IPS-NIHi11 (cell line): ENCODE data around the gene ZDHHC18.
A peak's percentile ranks its signal among the peaks of the same experiment; 100 is the strongest.
"Not testable (repeated sequence)": the region's sequence is repeated elsewhere in the genome, so short reads cannot be mapped to it uniquely, and the experiment has no call there.

ENCODE experiments used
- DNase-seq: peaks from one replicate; pipeline ENCODE4 v3.0.0; 2012; ENCODE audit warnings: mixed read lengths, low spot score

Gene ZDHHC18

DNA sequence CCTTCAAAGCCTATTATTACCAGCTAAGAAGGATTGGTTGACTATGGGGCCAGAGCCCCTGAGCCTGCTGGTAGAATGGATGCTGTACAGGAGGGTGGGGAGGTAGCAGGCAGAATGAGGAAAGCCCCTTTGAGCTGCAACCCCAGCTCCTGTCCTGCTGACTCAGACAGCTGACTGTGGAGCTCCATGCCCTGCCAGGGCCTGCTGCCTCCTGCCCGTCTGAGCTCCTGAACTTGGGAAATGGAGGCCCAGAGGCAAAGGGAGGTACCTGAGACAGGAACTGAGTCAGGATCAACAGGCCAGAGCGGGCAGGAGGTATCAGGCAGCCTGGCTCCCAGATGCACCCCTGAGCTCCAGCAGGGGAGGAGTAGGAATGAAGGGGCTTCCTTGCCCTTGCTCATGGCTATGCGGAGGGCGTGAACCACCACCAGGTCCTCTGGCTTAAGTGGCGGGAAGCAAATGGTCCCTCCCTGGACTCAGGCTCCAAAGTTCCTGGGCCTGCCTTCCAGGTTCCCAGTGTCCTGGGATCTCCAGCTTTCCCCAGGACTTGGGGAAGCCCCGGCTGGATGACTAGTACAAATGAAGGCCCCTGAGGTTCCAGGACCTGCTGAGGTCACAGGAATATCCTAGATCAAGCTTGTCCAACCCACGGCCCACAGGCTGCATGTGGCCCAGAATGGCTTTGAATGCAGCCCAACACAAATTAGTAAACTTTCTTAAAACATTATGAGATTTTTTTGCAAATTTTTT lies 32.6 kb downstream of the ZDHHC18 start:
- DNase-seq, result no peak

DNA sequence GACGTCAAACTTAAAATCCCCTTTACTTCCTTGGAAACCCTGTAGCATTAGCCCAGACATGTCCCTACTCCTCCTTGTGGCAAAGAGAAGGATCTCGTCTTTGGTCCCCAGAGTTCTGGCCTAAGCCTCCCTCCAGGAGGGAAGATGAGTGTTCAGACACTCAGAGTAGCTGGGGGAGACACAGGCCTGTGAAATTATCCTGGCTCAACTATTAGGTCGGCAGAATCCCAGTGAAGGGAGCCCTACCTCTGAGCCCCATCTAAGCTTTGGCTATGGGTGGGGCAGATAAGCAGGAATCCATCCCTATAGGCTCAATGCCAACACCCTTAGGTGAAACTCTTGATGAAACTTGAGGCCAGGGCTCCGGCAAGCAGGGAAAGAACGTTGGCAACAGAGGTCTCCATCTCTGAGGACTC lies 34.8 kb downstream of the ZDHHC18 start:
- DNase-seq, result no peak

- no peak for DNase-seq
Observed at GRCh38 chr1:26861889-26862378, 35.4 kb downstream of the ZDHHC18 start.

- DNase-seq, result peak; percentile 74
Observed at GRCh38 chr1:26862781-26863684, 36.5 kb downstream of the ZDHHC18 start, which contains the start of gene SFN. Gene SFN (plus strand): TSS chr1:26863149. CDS start chr1:26863213, 64 bp downstream.

- DNase-seq, result no peak
Observed at GRCh38 chr1:26863685-26864077, 37.2 kb downstream of the ZDHHC18 start.

DNA sequence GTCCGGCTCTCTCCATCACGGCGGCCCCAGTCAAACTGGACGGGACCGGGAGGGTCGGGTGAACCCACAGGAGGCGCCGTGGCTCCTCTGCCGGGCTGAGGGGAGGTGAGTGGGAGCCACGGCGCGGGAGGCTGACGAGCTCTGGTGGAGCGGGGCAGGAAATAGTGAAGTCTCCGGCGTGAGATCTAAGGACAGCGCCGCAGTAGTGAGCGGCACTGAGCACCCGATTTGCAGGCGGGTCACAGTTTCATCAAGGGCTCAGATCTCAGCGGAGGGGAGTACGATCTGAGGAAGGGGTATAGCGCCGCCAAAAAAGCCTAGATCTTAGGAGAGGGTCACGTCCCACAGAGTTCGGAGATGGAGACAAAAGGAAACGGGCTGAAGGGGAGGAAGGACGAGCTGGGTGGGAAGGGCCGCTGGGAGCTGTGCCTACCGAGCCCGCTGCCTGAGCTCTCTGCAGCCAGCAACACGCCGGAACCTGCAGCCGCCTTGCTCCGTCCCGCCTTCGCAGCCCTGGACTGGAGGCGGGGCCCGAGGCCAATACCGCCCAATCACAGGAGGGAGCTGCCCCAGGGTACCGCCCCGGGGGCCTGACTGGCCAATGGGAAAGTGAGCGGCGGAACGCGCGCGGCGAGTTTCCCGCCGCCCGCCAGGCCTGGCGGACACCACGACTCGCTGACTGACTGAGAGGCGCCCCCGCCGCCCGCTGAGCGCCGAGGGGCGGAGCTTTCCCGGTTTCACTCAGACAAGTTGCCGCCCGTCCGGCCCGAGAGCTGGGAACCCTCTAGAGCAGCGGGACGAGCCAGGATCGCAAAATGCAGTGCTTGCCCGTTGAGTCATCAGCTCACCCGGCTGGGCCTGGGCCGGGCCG lies 38.4 kb downstream of the ZDHHC18 start:
- peak; percentile 94 for DNase-seq

GRCh38 chr1:26873097-26873496 lies 46.6 kb downstream of the ZDHHC18 start:
- not testable (repeated sequence) for DNase-seq

DNA sequence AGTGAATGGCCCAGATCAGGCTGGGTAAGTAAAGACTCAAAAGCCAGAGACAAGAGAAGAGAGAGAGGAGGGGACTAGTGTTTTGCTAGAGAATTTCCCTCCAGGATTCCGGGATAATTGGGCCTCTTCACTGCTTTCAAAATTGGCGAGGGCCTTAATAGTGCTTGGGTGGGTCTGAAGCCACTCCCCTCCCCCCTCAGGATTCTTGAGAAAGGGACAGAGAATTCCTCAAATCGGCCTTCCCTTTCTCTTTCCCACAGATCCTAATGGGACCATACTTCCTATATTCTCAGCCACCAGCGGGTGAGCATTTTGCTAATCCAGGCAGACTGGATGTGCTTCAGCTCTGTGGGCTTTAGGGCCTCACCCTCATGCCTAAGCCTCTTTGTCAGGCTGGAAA lies 48.4 kb downstream of the ZDHHC18 start:
- no peak for DNase-seq

- DNase-seq, result no peak
Observed at GRCh38 chr1:26877326-26877725, 50.8 kb downstream of the ZDHHC18 start.

- DNase-seq, result no peak
Observed at GRCh38 chr1:26879793-26880192, 53.3 kb downstream of the ZDHHC18 start.

- not testable (repeated sequence) for DNase-seq
Observed at GRCh38 chr1:26881611-26882010, 55.1 kb downstream of the ZDHHC18 start.

GRCh38 chr1:26882696-26883463 lies 56.4 kb downstream of the ZDHHC18 start:
- DNase-seq, result no peak

DNA sequence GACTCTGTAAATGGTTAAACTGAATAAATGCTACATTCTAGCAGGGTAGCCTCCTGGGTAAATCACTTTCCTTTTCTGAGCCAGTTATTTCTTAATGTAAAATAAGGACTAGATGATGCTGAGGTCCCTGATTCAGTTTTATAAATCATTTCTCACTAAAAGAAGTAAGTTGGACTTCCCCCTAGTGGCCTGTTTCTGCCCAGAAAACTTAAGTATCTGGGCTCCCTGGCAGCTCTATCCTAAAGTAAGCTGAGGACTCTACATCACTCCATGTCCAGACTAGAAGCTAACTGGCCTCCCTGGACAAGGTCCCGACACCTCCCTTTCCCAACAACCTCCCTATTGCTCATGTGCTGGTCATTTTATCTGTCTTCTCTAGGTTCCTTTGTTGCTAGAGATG lies 60.6 kb downstream of the ZDHHC18 start:
- no peak for DNase-seq

- no peak for DNase-seq
Observed at GRCh38 chr1:26888231-26888630, 61.7 kb downstream of the ZDHHC18 start.

DNA sequence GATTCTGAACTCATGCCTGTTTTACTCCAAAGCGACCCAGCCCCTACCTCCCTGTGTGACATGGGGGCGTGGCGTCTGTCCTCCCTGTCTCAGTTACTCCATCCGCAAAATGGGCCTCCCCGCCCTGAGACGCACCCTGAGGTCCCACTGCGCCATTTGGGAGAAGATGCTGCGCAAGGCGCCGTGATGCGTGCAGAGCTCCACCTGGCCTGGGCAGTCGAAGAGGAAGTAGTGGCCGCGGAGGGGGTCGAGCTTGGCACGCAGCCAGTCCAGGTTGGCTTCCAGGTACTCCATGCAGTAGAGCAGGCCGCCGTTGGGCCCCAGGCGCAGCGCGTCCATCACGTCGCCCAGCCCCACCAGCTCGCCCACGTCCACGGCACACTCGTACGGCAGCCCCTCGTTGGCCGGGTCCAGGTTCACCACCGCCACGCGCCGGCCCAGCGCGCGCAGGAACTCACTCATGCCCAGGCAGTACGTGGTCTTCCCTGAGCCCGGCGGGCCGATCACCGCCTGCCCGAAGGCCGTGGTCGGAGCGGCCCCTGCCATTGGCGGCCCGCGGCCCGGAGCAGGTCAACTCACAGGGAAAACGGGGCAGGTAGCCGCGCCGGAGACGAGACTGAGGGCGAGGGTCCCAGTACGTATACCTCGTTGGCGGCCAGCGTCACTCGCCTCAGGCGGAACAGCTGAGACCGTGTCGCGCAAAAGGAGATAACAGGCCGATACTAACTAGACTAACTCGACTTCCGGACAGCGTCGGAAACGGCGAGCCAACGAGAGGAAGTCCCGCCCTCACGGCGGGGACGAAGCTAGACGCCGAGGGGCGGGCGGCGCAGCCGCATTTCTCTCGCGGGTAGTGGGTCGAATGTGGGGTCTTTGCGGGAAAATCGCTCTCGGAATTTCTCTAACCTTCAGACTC lies 63.3 kb downstream of the ZDHHC18 start, which contains the start of gene GPN2:
GPN2 (minus strand) TSS at position 733 of the 916 bp plus-strand sequence; CDS start at position 546, 187 bp downstream.
- peak; percentile 92 for DNase-seq

- DNase-seq, result no peak
Observed at GRCh38 chr1:26890467-26890796, 63.9 kb downstream of the ZDHHC18 start.

- DNase-seq, result no peak
Observed at GRCh38 chr1:26894263-26894662, 67.8 kb downstream of the ZDHHC18 start.

DNA sequence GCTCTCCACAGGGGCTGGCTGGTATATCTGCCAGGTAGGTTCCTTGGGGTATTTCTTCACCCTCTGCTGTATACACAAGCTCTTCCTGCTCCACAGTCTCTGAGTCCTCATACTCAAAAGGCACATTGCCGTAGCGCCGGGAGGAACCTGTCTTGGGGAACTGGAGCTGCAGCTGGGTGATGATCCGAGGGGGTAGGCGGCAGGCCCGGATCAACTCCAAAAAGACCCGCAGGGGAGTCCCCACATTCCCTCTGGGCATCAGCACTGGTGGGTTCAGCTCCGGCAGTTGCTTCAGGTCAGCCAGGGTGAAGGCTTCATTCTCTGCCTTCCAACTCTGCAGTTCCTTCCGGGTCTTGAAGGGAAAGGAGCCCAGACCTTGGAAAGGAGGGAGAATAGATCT lies 70.9 kb downstream of the ZDHHC18 start:
- no peak for DNase-seq

DNA sequence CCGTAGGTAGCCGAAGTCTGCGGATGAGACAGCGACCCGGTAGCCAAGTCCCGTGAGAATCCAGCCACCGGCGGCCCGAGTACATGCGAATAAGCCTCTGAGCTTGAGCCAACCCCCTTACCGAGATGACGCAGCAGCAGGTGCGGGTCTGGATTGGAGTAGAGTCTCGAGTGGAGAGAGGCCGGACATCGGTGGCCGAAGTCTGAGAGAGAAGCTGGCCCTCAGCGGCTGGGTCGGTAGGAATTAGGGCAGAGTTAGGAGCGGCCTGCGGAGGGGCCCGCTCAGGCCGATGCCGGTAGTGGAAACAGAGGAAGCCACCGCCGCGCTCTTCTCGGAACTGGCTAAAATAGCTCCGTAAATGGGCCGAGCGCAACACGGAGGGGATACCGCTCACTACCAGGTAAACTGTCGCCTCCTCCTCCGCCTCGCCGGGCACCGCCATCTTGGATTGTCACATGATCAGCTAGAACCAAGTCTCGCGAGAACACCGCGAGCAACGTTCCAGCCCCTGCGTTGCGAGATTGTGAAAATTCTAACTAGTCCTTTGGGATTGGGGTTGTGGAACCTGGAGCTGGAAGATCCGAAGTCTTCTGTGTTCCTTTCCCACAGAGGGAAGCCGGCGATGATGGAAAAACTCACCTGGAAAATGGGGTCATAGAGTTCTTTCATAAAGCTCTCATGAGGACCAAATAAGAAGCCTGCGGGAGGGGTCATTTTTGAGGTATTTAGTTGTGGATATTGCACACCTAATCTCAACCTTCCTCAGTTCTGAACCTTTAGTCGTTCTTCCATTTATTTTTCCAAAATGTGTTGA lies 73.7 kb downstream of the ZDHHC18 start, which contains the start of gene GPATCH3:
GPATCH3 (minus strand) TSS at position 467 of the 814 bp plus-strand sequence; CDS start at position 442, 25 bp downstream.
- peak; percentile 95 for DNase-seq
